Activated T-cell treated with anti-CD3 and anti-CD28 coated beads, Interleukin-2, amount 50 U/mL, for 1 hour (primary cell): ENCODE data around the gene MPZL3.

Source experiments
- DNase-seq: peaks from one replicate; pipeline ENCODE4 v3.0.0-alpha.2; 2020

Gene MPZL3

GRCh38 chr11:118180300-118180703, 71.9 kb downstream of the MPZL3 start:
- DNase-seq, result no peak

- DNase-seq, result no peak
Observed at GRCh38 chr11:118176778-118177134, 75.4 kb downstream of the MPZL3 start.
